Natural killer cell (primary cell): ENCODE measurements around the gene KCNK13. TPM values are rescaled to one million over a fixed set of nuclear protein-coding genes. Genes with fewer than 3 reads are reported as not detected.

ENCODE experiments used
- ATAC-seq, 3 donors: fragments of 150-1000 bp in 2 of 3; fragments of 200-7000 bp in 1 of 3; cut with Tn5 transposase; 1 replicate in 1 of 3; 2 replicates in 2 of 3; pipeline ENCODE4 v1.10.0; 2021; ENCODE audit warnings: mild to moderate bottlenecking in 2 of 3, moderate library complexity in 2 of 3
- DNase-seq, 2 donors: peaks; one replicate each; pipeline versions ENCODE4 v3.0.0 to v3.0.0-alpha.2; 2013 to 2021; ENCODE audit warnings: mixed read lengths in 1 of 2
- H3K27ac ChIP-seq: one replicate; pipeline ENCODE4 v1.5.1; 2013; ENCODE audit warnings: mild to moderate bottlenecking, low read length
- H3K27me3 ChIP-seq: one replicate; pipeline ENCODE4 v1.6.1; 2013; ENCODE audit warnings: low read length; ENCODE audit not compliant: control insufficient read depth, insufficient read depth
- H3K36me3 ChIP-seq: one replicate; pipeline ENCODE4 v1.6.1; 2013; ENCODE audit warnings: low read length; ENCODE audit not compliant: control insufficient read depth, insufficient read depth
- H3K4me1 ChIP-seq: one replicate; pipeline ENCODE4 v1.6.1; 2013; ENCODE audit warnings: low read length; ENCODE audit not compliant: control insufficient read depth, insufficient read depth
- H3K4me3 ChIP-seq: one replicate; pipeline ENCODE4 v1.5.1; 2013; ENCODE audit warnings: low read length
- H3K9me3 ChIP-seq: one replicate; pipeline ENCODE4 v1.6.1; 2013; ENCODE audit warnings: low read length; ENCODE audit not compliant: control insufficient read depth, insufficient read depth
- H3K27ac Mint-ChIP-seq, 2 donors: one replicate each; pipeline ENCODE4 v1.8.0; 2022; ENCODE audit warnings: mild to moderate bottlenecking in 2 of 2, mixed read lengths in 2 of 2, moderate library complexity in 1 of 2
- H3K27me3 Mint-ChIP-seq, 2 donors: one replicate each; pipeline ENCODE4 v1.8.0; 2022; ENCODE audit warnings: low read depth in 2 of 2, mixed read lengths in 2 of 2
- H3K36me3 Mint-ChIP-seq: one replicate; pipeline ENCODE4 v1.8.0; 2022; ENCODE audit warnings: mixed read lengths
- H3K4me1 Mint-ChIP-seq, 2 donors: one replicate each; pipeline ENCODE4 v1.8.0; 2022; ENCODE audit warnings: mixed read lengths in 2 of 2
- H3K4me3 Mint-ChIP-seq: one replicate; pipeline ENCODE4 v1.8.0; 2022; ENCODE audit warnings: mild to moderate bottlenecking, moderate library complexity, mixed read lengths
- H3K9me3 Mint-ChIP-seq, 2 donors: one replicate each; pipeline ENCODE4 v1.8.0; 2022; ENCODE audit warnings: mixed read lengths in 2 of 2
- CTCF ChIP-seq: fragments of 200-600 bp; IDR thresholded peaks from one replicate; pipeline ENCODE4 v1.8.0; 2022; ENCODE audit warnings: antibody characterized with exemption
- WGBS: methylation state at CpG from one replicate; pipeline ENCODE4 v1.1.7; 2013; ENCODE audit warnings: missing lambda C conversion rate; ENCODE audit not compliant: insufficient coverage; 5-methylcytosine and 5-hydroxymethylcytosine counted together
- intact Hi-C: fragments of 100-400 bp; cut with micrococcal nuclease; formaldehyde crosslinking; loops from one replicate; pipeline ENCODE4 v1.14.2; 2022
- total RNA-seq, 4 donors: library from RNA; stranded (reverse); fragments of 120-200 nt in 1 of 4; gene quantifications; one replicate each; pipeline versions ENCODE4 v1.2.3 to v1.2.4, GENCODE V29; 2013 to 2022

Gene KCNK13
- total RNA-seq, 3 donors from 2014 or later (not counting 1 experiment from before 2014, with no cell fraction given), result not detected

GRCh38 chr14:90058876-90059458, 2.8 kb upstream of the KCNK13 start:
- peaks cover 34% of the 10 kb centered on the region for H3K27me3 ChIP-seq
- WGBS, result 50% methylated on average over 4 of the region's 7 CpGs
- no peaks in the 10 kb centered on the region for H3K9me3 Mint-ChIP-seq

GRCh38 chr14:90060312-90060964, 1.4 kb upstream of the KCNK13 start:
- no peak overlapping the region for H3K27ac Mint-ChIP-seq
- WGBS, result under 1% methylated on average over 80 of the region's 80 CpGs
- ATAC-seq, result peak in 2 of 3 donors; percentile 58 to 76
- peaks cover 59 to 70% of the 10 kb centered on the region in 2 donors for H3K27me3 Mint-ChIP-seq
- H3K9me3 Mint-ChIP-seq, result no peaks in the 10 kb centered on the region
- peak overlapping the region; percentile 77 for H3K4me3 Mint-ChIP-seq
- Histone ChIP-seq H3K36me3 (no peaks in the 10 kb centered on the region), H3K27ac (no peak overlapping the region), H3K27me3 (peaks cover 38% of the 10 kb centered on the region), H3K9me3 (no peaks in the 10 kb centered on the region), H3K4me1 (peaks cover 23% of the 10 kb centered on the region), H3K4me3 (peak overlapping the region; percentile 5)
- H3K4me1 Mint-ChIP-seq, result peaks cover 16 to 27% of the 10 kb centered on the region in 2 donors
- DNase-seq, result peak in 1 of 2 donors; percentile 50
- intact Hi-C loops, result no loop called here
- no peak for TF ChIP-seq CTCF
- peaks cover 9% of the 10 kb centered on the region for H3K36me3 Mint-ChIP-seq

More at GRCh38 chr14:90058876-90059458, 2.8 kb upstream of the KCNK13 start:
- peaks cover 16 to 27% of the 10 kb centered on the region in 2 donors for H3K4me1 Mint-ChIP-seq
- H3K4me1 ChIP-seq, result peaks cover 23% of the 10 kb centered on the region
- no peak for DNase-seq
- no peak overlapping the region for H3K4me3 ChIP-seq
- intact Hi-C loops, result no loop called here
- ATAC-seq, result no peak
- H3K27ac Mint-ChIP-seq, result no peak overlapping the region
- peaks cover 9% of the 10 kb centered on the region for H3K36me3 Mint-ChIP-seq
- H3K27me3 Mint-ChIP-seq, result peaks cover 56 to 70% of the 10 kb centered on the region in 2 donors
- no peaks in the 10 kb centered on the region for H3K36me3 ChIP-seq
- H3K9me3 ChIP-seq, result no peaks in the 10 kb centered on the region
- H3K27ac ChIP-seq, result no peak overlapping the region
- no peak for TF ChIP-seq CTCF
- peak overlapping the region; percentile 77 for H3K4me3 Mint-ChIP-seq

GRCh38 chr14:90060965-90061684, 669 bp upstream of the KCNK13 start:
- H3K4me1 Mint-ChIP-seq, result peaks cover 16 to 27% of the 10 kb centered on the region in 2 donors
- peak overlapping the region; percentile 5 for H3K4me3 ChIP-seq
- H3K27ac ChIP-seq, result no peak overlapping the region
- H3K9me3 ChIP-seq, result no peaks in the 10 kb centered on the region
- TF ChIP-seq CTCF, result no peak
- WGBS, result 2% methylated on average over 60 of the region's 60 CpGs
- no peak overlapping the region for H3K27ac Mint-ChIP-seq
- peaks cover 38% of the 10 kb centered on the region for H3K27me3 ChIP-seq
- DNase-seq (no peak), ATAC-seq (no peak)
- H3K27me3 Mint-ChIP-seq, result peaks cover 54 to 65% of the 10 kb centered on the region in 2 donors
- H3K36me3 ChIP-seq, result no peaks in the 10 kb centered on the region
- no peaks in the 10 kb centered on the region for H3K9me3 Mint-ChIP-seq
- peak overlapping the region; percentile 73 for H3K4me3 Mint-ChIP-seq
- intact Hi-C loops, result no loop called here
- H3K4me1 ChIP-seq, result peaks cover 23% of the 10 kb centered on the region
- H3K36me3 Mint-ChIP-seq, result peaks cover 9% of the 10 kb centered on the region
